GM18868 (cell line): ENCODE measurements around the gene IRS1.

Source experiments
- ATAC-seq: cut with Tn5 transposase; IDR thresholded peaks from one replicate; pipeline ENCODE4 v1.9.1; 2021; ENCODE audit warnings: mild to moderate bottlenecking, moderate library complexity; ENCODE audit not compliant: unreplicated experiment

IRS1 gene

DNA sequence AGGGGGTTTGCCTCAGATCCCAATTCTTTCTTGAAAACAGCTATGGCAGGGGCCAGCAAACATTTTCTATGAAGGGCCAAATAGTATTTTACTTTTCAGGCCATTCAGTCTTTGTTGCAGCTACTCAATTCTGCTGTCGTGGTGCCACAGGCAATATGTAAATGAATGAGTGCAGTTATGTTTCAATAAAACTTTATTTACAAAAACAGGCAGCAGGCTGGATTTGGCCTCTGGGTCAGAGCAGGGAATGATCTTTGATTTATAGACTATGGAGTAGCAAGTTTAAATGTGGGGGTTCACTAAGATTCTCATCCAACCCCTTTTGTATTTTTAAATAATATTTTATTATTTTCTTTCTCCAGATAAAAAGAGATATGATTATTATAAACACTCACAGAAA, 72.4 kb downstream of the IRS1 start:
- ATAC-seq = no peak

DNA sequence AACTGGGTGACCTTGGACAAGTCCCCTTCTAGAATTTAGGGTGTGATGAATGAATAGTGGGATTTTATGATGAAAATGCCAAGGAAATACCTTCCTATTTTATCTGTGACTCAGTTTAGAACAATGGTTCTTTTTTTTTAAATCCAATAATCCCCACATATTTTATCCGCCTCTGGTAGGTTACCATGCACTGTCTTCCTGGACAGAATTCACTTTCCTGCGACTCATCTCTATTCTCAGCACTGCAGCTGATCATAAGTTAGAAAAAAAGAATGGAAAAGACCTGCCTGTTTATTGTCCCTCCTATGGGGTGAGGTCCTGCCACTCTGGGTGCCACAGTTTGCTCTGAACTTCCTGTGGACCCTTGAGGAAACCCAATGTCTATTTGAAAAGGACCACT, 73.1 kb downstream of the IRS1 start:
- no peak for ATAC-seq

DNA sequence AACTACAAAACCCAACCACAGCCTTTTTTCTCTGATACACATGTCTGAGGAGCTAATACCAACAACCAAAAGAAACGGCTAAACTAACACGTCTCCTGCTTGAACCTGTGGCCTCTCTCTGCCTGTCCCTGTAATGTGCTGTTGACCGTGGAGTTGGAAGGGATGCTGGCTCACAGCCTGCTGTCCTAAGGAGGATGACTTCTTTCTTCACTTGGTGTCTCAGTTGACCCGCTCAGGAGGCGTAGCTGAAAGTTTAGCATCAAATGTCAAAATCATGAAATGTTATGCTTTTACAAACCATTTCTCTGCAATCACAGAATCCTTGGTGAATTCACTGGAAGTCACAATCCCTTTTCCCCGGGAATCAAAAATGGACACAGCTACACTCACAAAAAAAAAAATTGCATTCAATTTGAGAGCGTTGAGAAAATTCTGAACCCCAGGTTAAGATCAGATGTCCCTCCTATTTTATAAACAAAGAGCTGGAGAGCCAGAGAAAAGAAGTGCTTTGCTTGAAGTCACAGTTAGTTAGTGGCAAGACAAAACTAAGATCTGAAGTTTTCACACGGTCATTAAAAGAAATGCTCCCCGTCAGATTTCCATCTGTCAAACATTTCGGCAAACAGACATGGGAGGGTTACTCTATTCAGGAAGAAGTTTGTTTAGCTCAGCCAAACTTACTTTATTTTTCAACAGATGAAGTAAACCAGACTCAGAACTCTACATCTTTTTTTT, 74.3 kb downstream of the IRS1 start:
- ATAC-seq = no peak

DNA sequence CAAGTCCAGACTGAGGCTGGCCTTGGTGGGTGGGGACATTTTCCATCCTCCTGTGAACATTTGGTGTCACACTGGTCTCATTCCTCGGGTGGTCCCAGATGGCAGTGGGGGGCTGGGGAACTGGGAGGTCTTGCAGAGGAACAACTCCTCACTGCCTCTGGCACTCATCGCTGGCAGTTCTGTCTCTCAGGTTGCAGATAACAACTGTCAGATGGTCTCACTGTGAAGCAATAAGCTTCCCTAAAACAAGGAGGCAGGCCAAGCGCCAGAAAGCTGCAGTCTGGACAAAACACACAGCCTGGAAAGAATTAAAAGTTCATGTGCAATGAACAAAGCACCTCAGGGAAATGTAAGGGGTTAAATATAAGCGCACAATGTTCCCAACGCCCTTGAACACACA, 78.1 kb downstream of the IRS1 start:
- no peak for ATAC-seq

DNA sequence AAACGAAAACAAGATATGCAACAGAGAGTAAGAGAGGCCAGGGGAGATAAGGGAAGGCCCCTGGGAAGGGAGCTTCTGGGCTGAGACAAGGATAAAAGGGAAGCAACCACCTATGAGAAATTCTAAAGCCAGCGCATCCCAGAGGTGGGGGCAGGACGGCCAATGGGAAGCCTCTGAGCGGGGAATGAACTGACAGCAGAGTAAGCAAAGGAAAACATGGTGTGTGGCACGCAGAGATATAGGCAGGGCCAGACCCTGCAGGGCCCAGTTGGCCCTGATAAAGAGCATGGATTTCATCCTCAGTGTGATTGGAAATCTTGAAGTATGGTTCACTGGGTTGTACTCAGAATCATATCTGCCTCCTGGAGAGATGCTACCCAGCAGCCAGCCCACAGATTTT, 78.7 kb downstream of the IRS1 start:
- no peak for ATAC-seq

DNA sequence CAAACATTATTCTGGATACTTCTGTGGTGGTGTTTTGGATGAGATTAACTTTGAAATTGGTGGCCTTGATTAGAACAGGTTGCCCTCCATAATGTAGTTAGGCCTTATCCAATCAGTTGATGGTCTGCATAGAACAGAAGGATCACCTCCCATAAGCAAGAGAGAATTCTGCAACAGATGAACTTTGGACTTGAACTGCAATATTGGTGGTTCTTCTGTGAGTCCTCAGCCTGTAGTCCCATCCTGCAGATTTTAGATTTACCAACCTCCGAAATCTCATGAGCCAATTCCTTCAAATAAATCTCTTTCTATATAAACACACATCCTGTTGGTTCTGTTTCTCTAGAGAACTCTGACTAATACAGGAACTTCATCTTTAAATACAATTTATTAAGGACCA, 81.9 kb downstream of the IRS1 start:
- ATAC-seq = no peak

DNA sequence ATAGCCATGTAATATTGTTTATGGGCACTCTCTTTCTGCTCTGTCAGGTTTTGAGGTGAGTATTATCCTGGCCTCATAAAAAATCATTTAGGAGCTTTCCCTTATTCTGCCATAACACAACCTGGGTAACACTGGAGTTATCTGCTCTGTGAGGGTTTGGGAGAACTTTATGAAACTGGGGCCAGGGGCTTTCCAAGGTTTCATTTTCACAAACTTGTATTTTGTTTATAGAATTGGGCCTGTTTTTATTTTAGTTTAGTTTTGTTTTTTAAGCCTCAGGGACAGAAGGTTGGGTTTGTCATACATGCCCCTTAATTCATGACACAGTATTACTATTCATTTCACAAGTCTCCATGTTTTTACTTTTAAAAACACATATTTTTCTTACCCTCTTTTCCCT, 83.5 kb downstream of the IRS1 start:
- peak; percentile 79 for ATAC-seq

DNA sequence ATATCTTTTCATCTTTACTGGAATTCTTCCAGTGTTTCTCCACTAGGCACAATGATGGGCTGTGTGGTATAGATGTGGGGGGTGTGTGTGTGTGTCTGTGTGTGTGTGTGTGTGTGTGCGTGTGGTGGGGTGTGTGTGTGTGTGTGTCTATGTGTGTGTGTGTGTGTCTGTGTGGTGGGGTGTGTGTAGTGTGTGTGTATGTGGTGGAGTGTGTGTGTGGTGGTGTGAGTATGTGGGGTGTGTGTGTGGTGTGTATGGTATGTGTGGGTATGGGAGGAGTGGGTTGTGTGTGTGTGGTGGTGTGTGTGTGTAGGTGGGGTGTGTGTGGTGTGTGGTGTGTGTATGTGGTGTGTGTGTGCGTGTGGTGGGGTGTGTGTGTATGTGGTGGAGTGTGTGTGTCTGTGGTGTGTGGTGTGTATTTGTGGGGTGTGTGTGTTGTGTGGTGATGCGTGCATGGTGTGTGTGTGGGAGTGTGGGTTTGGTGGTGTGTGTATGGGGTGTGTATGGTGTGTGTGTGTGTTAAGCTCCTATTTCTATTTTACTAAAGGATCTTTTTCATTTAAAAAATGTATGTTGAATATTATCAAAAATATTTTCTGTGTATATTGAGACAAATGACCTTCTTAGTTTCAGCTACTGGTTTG, 84.2 kb downstream of the IRS1 start:
- ATAC-seq = peak; percentile 6

DNA sequence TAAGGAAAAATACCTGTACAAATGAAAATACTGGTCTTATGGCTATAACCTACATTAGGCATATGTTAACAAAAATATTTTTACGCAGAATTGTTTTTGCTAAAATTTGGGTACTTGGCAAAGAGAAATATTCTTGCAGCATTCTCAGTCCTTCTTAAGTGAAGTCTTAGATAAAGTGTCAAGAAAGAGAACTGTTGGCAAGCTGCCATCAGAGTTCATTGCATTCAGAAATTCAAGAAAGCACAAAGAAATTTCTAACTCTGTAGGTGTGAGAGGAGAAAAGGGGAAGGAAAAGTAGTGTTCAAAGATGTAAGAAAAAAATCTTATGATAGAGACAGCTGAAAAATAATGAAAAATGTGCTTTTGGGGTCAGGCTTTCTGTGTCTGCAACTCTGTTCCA, 86.7 kb downstream of the IRS1 start:
- no peak for ATAC-seq

DNA sequence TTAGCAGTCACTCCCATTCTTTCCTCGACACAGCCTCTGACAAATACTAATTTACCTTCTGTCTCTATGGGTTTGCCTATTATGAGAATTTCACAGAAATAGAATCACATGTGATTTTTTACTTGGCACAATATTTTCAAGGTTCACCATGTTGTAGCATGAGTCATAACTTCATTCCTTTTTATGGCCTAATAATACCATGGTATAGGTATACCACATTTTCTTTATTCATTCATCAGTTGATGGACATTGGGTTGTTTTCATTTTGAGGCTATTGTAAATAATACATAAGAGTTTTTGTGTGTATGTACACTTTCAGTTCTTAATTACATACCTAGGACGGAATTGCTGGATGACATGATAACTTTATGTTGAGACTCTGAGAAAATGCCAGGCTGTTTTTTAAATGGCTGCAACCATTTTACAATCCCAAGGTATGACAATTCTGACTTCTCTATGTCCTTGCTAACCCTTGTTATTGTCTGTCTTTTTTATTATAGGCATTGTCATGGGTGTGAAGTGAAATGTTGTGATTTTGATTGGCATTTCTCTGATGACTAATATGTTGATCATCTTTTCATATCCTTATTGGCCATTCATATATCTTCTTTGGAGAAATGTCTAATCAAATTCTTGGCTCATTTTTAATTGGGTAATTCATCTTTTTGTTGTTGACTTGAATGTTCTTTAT, 87.9 kb downstream of the IRS1 start:
- no peak for ATAC-seq

DNA sequence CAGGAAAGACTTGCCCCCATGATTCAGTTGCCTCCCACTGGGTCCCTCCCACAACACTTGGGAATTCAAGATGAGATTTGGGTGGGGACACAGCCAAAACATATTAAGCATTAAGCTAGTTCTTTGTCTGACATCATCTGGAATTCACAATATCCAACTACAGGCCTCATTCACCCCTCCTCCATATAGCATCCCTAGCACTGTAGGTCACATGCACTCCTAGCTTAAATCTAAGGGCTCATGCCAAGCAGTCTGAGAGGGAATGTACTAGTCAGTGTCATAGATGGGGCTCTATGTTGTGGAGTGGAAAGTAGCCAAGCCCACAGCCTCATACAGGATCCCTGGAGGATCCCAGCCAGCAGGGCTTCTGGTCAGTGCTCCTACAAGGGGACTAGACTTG, 92.1 kb downstream of the IRS1 start:
- no peak for ATAC-seq

DNA sequence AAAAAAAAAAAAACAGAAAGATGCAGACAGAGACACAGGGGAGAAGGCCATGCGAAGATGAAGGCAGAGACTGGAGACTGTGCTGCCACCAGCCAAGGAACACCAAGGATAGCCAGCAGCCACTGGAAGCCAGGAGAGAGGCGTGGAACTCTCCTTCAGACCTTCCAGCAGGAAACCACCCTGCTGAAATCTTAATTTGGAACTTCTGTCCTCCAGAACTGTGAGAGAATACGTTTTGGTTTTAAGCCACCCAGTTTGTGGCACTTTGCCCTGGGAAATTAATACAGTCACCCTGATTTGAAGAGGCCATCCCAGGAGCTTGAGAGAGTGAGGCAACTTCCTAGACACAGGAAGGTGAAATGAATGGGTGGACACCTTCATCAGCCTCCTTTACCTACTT, 93.7 kb downstream of the IRS1 start:
- ATAC-seq = no peak

DNA sequence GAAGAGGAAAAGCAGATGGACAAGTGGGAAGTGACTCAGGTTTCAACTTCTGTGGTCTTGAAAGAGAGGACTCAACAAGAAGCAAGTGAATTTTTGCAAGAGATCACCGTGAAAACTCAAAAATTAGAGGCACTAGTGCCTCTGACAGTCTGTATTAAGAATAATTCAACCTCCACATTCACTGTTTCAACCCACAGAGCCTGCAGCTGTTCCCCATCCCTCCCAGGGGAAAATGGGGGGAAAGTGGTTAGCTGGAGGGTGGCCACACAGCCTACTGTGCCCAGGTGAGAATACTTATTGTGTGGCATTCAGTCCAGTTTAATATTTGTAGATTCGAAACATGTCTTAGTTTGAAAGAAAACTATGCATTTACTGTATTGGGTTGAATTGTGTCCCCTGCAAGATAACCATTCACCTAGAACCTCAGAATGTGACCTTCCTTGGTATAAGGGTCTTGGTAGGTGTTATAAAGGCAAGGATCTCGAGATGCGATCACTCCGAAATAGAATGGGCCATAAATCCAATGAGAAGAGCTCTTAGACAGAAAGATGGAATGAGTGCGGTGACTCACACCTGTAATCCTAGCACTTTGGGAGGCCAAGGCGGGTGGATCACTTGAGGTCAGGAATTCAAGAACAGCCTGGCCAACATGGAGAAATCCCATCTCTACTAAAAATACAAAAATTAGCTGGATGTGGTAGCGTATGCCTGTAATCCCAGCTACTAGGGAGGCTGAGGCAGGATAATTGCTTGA, 94.3 kb downstream of the IRS1 start:
- ATAC-seq = no peak

DNA sequence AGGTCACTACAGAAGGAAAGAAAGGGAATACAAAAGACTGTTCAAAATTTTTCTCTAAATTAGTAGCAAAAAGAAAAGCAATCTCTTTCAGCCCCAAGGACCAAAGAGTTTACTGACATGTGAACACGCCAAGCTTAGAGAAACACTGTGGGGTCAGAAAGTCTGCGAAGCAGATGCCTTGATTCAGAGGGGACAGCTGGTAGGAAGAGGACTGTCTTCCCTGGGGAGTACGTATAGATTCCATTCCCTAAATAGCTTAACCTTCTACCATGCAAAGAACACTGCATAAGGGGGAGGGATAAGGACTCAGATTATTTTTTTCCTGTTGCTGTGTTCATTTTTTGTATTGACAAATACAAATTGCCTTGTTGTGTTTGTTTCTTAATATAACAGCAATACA, 96.1 kb downstream of the IRS1 start:
- ATAC-seq = no peak

DNA sequence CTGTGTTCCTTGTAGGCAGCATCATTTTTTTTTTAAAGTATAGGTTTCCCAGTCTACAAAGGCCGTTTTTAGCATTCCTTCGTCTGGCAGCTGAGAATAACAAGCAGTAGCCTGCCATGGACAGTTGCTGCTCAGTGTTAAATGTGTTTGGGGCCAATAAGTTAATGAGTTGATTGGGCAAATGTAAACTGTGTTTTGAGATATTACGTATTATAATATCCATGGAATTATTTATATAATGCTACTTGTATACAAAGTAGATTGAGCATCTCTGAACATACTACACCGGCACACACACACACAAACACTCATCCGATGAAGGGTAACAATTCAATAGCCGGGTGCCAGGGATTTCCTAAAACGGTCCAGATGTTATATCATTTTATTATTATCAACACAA, 97.2 kb downstream of the IRS1 start:
- ATAC-seq = no peak

DNA sequence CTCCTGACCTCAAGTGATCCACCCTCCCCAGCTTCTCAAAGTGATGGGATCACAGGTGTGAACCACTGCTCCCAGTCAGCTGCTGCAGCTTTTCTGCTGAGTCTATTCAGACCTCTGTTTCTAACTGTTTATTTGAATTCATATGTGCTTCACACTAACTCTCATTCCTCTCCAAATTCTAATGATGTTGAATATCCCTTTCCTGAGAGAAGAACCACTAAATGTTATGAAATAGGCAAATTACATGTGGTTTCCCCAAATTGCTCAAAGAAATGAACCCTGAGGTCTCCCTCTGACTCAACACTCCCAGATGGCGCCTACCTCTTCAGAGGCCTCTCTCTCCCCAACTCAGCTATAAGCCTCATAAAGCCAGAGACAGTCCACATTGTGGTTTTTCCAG, 98.6 kb downstream of the IRS1 start:
- peak; percentile 61 for ATAC-seq

DNA sequence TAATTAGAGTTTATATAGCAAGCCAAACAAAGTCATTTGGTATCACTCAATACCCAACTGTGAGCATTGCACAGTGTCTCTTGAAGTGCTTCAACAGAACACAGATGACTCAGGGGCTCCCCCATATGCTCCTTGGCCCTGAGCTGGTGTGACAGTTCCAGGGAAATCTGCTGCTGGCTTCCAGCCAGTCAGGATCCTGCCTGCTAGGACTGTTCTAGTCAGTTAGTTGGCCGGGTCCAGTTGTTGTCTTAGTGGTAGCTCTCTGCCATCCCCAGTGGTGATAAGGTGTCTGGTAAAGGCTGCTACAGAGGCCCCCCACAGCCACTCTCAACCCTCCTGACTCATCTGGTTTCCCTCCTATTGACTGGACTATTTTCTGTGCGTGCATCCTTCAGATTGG, 100.3 kb downstream of the IRS1 start:
- no peak for ATAC-seq

DNA sequence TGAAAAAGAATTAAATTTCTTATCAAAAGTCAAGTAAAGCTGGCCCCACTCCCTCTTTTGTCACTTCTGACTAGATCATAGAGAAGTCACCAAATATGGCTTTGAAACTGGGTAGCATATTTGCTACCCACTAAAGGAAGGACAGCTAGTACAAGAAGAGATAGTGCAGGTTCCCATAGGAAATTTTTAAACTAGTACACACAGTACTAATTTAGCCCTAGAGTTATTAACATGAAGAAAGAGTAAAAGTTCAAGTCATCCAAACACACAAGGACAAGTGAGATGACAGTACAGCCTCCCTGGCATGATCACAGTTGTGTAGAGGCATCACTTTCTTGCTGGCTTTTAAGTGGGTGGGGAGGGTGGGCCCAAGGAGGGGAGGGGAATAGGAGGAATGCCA, 100.9 kb downstream of the IRS1 start:
- ATAC-seq = no peak

DNA sequence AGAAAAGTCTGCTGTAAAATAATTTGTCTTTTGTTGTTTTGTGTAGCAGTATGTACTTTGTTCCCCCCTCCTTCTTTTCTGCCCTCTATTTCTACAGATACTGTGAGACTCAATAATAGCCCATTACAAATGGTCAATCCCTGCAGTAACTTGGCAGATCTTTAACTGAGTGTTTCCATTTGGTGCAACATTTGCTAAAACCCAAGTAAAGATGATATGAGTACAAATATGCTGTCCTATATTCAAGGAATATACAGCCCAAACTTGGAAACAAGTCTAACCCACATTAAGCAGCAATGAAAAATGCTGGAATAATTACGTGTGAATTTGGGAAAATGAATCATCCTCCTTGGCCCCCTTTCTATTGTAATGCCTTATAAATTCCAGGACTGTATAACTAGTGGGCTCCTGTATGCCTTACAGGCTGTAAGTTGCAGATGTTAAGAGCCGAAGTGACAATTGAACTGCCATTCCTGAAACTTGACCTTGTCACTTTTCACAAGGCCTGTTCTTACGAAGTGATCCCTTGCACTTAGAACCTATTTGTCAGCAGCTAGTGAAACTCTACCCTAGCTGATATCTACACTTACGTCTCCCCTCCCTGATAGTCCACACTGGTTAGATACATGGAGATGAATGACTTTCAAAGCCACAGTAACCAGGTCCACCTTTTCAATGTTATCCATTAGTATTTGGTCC, 104.9 kb downstream of the IRS1 start:
- ATAC-seq = no peak

DNA sequence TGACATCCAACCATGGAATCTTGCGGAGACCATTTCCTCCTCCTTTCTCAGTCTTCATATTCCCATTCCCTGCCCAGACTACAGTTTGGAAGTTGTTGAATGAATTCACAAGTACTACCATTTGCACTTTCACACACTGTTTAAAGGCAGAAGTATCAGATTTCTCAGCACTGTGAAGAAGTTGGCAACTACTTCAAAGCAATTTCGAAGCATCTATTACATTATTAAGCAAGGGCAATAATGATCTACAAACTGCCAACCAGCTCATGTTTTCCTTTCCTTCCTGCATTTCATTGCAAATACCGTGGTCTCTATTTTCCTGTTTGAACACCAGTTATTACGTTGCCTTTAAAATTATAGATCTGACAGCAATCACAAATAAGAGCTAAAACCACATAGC, 105.5 kb downstream of the IRS1 start:
- no peak for ATAC-seq

DNA sequence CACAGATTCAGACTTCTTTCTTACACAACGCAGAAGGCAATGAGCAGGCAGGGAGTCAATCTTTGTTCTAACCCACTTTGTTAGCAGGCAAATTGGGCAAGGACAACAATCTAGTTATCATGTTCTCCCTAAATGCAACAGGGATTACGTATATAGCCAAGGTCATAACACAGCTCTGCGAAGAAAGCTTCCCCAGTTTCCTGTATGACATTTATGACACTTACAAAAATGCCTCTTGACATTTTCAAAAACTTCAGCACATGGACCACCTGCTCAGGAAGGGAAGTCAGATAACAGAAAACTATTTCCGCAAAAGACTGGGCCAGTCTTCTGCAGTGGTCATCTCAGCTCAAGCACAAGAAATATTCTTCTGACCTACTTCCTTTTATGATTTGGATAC, 106.1 kb downstream of the IRS1 start:
- ATAC-seq = no peak
